Activated naive CD4-positive, alpha-beta T cell treated with anti-CD3 and anti-CD28 coated beads, Interleukin-2, amount 10 ng/mL, durations not matched to agents 7 days and 5 days (primary cell): ENCODE results near the gene LRRN2.
"Not testable (repeated sequence)": the region's sequence is repeated elsewhere in the genome, so short reads cannot be mapped to it uniquely, and the experiment has no call there.

Experiments used
- CTCF ChIA-PET: fragments of 350-600 bp; sonication (Branson Sonifier 250); formaldehyde crosslinking; loops from one replicate; lab custom pipeline; 2021; ENCODE audit warnings: antibody characterized with exemption; lab: Charles Lee
- DNase-seq: peaks from one replicate; pipeline ENCODE4 v3.0.0-alpha.2; 2020
- H3K27ac Mint-ChIP-seq: one replicate; pipeline ENCODE4 v1.8.0; 2021; ENCODE audit warnings: mild to moderate bottlenecking, moderate library complexity, mixed read lengths
- H3K27me3 Mint-ChIP-seq: one replicate; pipeline ENCODE4 v1.8.0; 2021; ENCODE audit warnings: mild to moderate bottlenecking, mixed read lengths
- H3K36me3 Mint-ChIP-seq: one replicate; pipeline ENCODE4 v1.8.0; 2021; ENCODE audit warnings: mixed read lengths
- H3K4me1 Mint-ChIP-seq: one replicate; pipeline ENCODE4 v1.8.0; 2021; ENCODE audit warnings: mixed read lengths
- H3K4me3 Mint-ChIP-seq: one replicate; pipeline ENCODE4 v1.8.0; 2021; ENCODE audit warnings: mild to moderate bottlenecking, moderate library complexity, mixed read lengths
- H3K9me3 Mint-ChIP-seq: one replicate; pipeline ENCODE4 v1.8.0; 2021; ENCODE audit warnings: mixed read lengths

The LRRN2 gene

GRCh38 chr1:204630132-204630905 is 55.2 kb downstream of the LRRN2 start:
- no peak for DNase-seq
- CTCF ChIA-PET = no interaction called here
- Mint-ChIP-seq H3K36me3 (no peaks in the 10 kb centered on the region), H3K4me3 (no peak overlapping the region), H3K4me1 (no peaks in the 10 kb centered on the region), H3K27ac (no peak overlapping the region), H3K9me3 (no peaks in the 10 kb centered on the region), H3K27me3 (peaks cover 43% of the 10 kb centered on the region)

GRCh38 chr1:204629459-204629858 is 56.1 kb downstream of the LRRN2 start:
- H3K4me3 Mint-ChIP-seq, H3K36me3 Mint-ChIP-seq, H3K9me3 Mint-ChIP-seq, CTCF ChIA-PET, H3K27ac Mint-ChIP-seq, DNase-seq, H3K4me1 Mint-ChIP-seq: not testable (repeated sequence)
- H3K27me3 Mint-ChIP-seq = peaks cover 41% of the 10 kb centered on the region

- no peaks in the 10 kb centered on the region for H3K36me3 Mint-ChIP-seq
- H3K4me3 Mint-ChIP-seq = no peak overlapping the region
- peaks cover 37% of the 10 kb centered on the region for H3K27me3 Mint-ChIP-seq
- H3K4me1 Mint-ChIP-seq = no peaks in the 10 kb centered on the region
- H3K27ac Mint-ChIP-seq = no peak overlapping the region
- CTCF ChIA-PET = interaction anchor here (1.4 kb wide), 1 partner anchor 14 kb away, joined by 3 read pairs; no protein-coding TSS in a partner anchor
- DNase-seq = no peak
- H3K9me3 Mint-ChIP-seq = no peaks in the 10 kb centered on the region
Measured at GRCh38 chr1:204628868-204629267, 56.7 kb downstream of the LRRN2 start.

GRCh38 chr1:204627436-204627835 is 58.1 kb downstream of the LRRN2 start:
- Mint-ChIP-seq H3K27ac (no peak overlapping the region), H3K36me3 (no peaks in the 10 kb centered on the region), H3K4me1 (no peaks in the 10 kb centered on the region), H3K4me3 (no peak overlapping the region), H3K27me3 (peaks cover 33% of the 10 kb centered on the region), H3K9me3 (no peaks in the 10 kb centered on the region)
- CTCF ChIA-PET = interaction anchor here (1.4 to 5.0 kb wide), 2 partner anchors 12 to 61 kb away, joined by 3 to 34 read pairs; no protein-coding TSS in a partner anchor
- DNase-seq = no peak

DNA sequence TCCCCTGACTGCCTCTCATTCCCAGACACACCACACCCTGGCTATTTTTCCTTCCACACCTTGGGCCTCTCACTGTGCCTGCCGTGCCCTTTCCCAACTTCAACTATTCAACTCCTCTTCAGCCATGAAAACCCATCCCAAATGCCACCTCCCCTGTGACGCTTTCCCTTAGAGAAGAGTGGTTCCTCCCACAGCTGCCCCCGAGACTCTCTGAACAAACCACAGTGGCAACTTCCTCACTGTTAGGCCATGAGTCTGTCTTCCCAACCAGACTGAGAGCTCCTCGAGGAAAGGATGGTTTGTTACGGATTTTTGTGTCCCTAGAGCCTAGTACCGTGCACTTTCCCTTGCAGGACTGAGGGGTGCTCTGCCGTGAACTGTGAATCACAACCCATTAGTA is 59.2 kb downstream of the LRRN2 start:
- Mint-ChIP-seq H3K9me3 (no peaks in the 10 kb centered on the region), H3K27ac (no peak overlapping the region), H3K36me3 (no peaks in the 10 kb centered on the region), H3K4me1 (no peaks in the 10 kb centered on the region), H3K27me3 (peaks cover 25% of the 10 kb centered on the region), H3K4me3 (no peak overlapping the region)
- DNase-seq = no peak
- CTCF ChIA-PET = interaction anchor here (5.0 kb wide), 1 partner anchor 60 kb away, joined by 34 read pairs; no protein-coding TSS in a partner anchor

GRCh38 chr1:204624631-204625216 is 60.8 kb downstream of the LRRN2 start:
- Mint-ChIP-seq H3K36me3 (no peaks in the 10 kb centered on the region), H3K9me3 (no peaks in the 10 kb centered on the region), H3K27ac (no peak overlapping the region), H3K4me1 (no peaks in the 10 kb centered on the region), H3K4me3 (no peak overlapping the region), H3K27me3 (peaks cover 14% of the 10 kb centered on the region)
- CTCF ChIA-PET = interaction anchor here (0.6 to 5.0 kb wide), 5 partner anchors 15 to 176 kb away, joined by 4 to 34 read pairs (median 4); no protein-coding TSS in a partner anchor
- no peak for DNase-seq

GRCh38 chr1:204623894-204624361 is 61.6 kb downstream of the LRRN2 start:
- CTCF ChIA-PET = interaction anchor here (0.7 to 5.0 kb wide), 11 partner anchors 14 to 183 kb away, joined by 3 to 34 read pairs (median 4); partner anchors contain the start of gene MDM4
- H3K27me3 Mint-ChIP-seq = peaks cover 14% of the 10 kb centered on the region
- no peak overlapping the region for H3K4me3 Mint-ChIP-seq
- peak; percentile 57 for DNase-seq
- H3K4me1 Mint-ChIP-seq = no peaks in the 10 kb centered on the region
- H3K27ac Mint-ChIP-seq = no peak overlapping the region
- H3K36me3 Mint-ChIP-seq = no peaks in the 10 kb centered on the region
- no peaks in the 10 kb centered on the region for H3K9me3 Mint-ChIP-seq

DNA sequence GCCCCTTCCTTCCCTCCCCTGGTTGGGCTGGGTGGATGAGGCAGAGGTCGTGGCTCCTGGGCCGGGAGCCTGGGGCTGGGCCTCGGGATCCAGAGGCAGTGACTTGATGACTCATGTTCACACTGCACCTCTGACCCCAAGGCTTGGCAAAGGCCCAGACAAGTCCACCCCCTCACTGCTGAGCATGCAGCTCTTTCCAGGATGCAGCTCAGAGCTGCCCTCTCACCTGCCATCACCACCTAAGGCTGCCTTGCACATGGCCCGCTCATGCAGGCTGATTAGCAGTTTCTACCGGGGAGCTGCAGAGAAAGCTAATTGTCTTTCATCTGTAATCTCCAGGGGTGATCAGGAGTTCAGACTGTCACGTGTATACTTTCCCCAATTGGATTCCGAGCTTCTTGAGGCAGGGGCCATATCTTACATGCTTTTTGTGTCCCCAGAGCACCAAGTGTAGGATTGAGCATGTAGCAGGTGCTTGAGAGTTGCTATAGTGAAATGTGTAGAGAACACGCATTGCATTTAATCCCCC is 62.1 kb downstream of the LRRN2 start:
- peaks cover 10% of the 10 kb centered on the region for H3K27me3 Mint-ChIP-seq
- no peak for DNase-seq
- no peak overlapping the region for H3K27ac Mint-ChIP-seq
- no peaks in the 10 kb centered on the region for H3K4me1 Mint-ChIP-seq
- H3K4me3 Mint-ChIP-seq = no peak overlapping the region
- no peaks in the 10 kb centered on the region for H3K36me3 Mint-ChIP-seq
- CTCF ChIA-PET = interaction anchor here (0.7 to 5.0 kb wide), 11 partner anchors 14 to 184 kb away, joined by 3 to 34 read pairs (median 4); partner anchors contain the start of gene MDM4
- no peaks in the 10 kb centered on the region for H3K9me3 Mint-ChIP-seq

DNA sequence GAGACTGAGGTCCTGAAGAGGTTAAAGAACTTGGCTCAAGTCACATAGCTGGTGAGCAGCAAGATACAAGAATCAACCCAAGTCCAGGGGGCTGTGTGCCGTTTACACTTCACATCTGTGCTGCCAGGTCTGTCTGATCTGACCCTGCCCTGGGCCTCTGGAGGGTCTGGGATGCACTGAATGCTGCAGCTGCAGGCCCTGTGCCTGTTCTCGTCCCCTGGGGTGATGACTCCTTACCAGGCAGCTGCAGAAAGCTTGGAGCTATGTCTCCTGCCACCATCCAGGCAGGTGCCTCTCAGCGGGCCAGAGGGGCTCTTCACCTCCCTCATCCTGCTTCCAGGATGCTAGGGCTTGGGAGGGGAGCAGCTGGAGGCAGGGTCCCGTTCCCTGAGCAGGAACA is 63.5 kb downstream of the LRRN2 start:
- H3K4me1 Mint-ChIP-seq = no peaks in the 10 kb centered on the region
- H3K27me3 Mint-ChIP-seq = no peaks in the 10 kb centered on the region
- no peak for DNase-seq
- no peak overlapping the region for H3K27ac Mint-ChIP-seq
- no peak overlapping the region for H3K4me3 Mint-ChIP-seq
- H3K36me3 Mint-ChIP-seq = no peaks in the 10 kb centered on the region
- H3K9me3 Mint-ChIP-seq = no peaks in the 10 kb centered on the region
- CTCF ChIA-PET = interaction anchor here (1.1 to 2.2 kb wide), 2 partner anchors 125 to 142 kb away, joined by 3 to 6 read pairs; no protein-coding TSS in a partner anchor

GRCh38 chr1:204621396-204621795 is 64.1 kb downstream of the LRRN2 start:
- no peak for DNase-seq
- Mint-ChIP-seq H3K4me3 (no peak overlapping the region), H3K9me3 (no peaks in the 10 kb centered on the region), H3K4me1 (no peaks in the 10 kb centered on the region), H3K36me3 (no peaks in the 10 kb centered on the region), H3K27ac (no peak overlapping the region), H3K27me3 (no peaks in the 10 kb centered on the region)
- CTCF ChIA-PET = interaction anchor here (1.1 kb wide), 1 partner anchor 143 kb away, joined by 3 read pairs; no protein-coding TSS in a partner anchor

- peaks cover 5% of the 10 kb centered on the region for H3K27me3 Mint-ChIP-seq
- no peaks in the 10 kb centered on the region for H3K4me1 Mint-ChIP-seq
- no peak overlapping the region for H3K27ac Mint-ChIP-seq
- H3K36me3 Mint-ChIP-seq = no peaks in the 10 kb centered on the region
- CTCF ChIA-PET = interaction anchor here (1.2 to 1.8 kb wide), 2 partner anchors 54 to 187 kb away, joined by 3 to 6 read pairs; no protein-coding TSS in a partner anchor
- H3K9me3 Mint-ChIP-seq = no peaks in the 10 kb centered on the region
- no peak overlapping the region for H3K4me3 Mint-ChIP-seq
- DNase-seq = no peak
Measured at GRCh38 chr1:204619721-204620120, 65.8 kb downstream of the LRRN2 start.

GRCh38 chr1:204618148-204618760 is 67.3 kb downstream of the LRRN2 start:
- no peak for DNase-seq
- H3K4me3 Mint-ChIP-seq = no peak overlapping the region
- no peak overlapping the region for H3K27ac Mint-ChIP-seq
- H3K4me1 Mint-ChIP-seq = no peaks in the 10 kb centered on the region
- CTCF ChIA-PET = interaction anchor here (1.8 kb wide), 1 partner anchor 189 kb away, joined by 6 read pairs; no protein-coding TSS in a partner anchor
- H3K9me3 Mint-ChIP-seq = no peaks in the 10 kb centered on the region
- peaks cover 7% of the 10 kb centered on the region for H3K27me3 Mint-ChIP-seq
- H3K36me3 Mint-ChIP-seq = no peaks in the 10 kb centered on the region

GRCh38 chr1:204617256-204618147 is 68.0 kb downstream of the LRRN2 start:
- CTCF ChIA-PET = no interaction called here
- no peaks in the 10 kb centered on the region for H3K4me1 Mint-ChIP-seq
- H3K27ac Mint-ChIP-seq = no peak overlapping the region
- H3K27me3 Mint-ChIP-seq = peaks cover 7% of the 10 kb centered on the region
- H3K4me3 Mint-ChIP-seq = no peak overlapping the region
- no peak for DNase-seq
- no peaks in the 10 kb centered on the region for H3K36me3 Mint-ChIP-seq
- no peaks in the 10 kb centered on the region for H3K9me3 Mint-ChIP-seq
